Uterus (tissue), 4 donors: ENCODE results near the gene MLLT10. TPM values are rescaled to one million over a fixed set of nuclear protein-coding genes. Genes with fewer than 3 reads are reported as not detected.

ENCODE experiments used
- DNase-seq, 2 donors: peaks; one replicate each; pipeline ENCODE4 v3.0.0-alpha.2; 2019 to 2020
- H3K27ac ChIP-seq, 2 donors: fragments of 200-600 bp; sonication (generic); 1 replicate in 1 of 2; 2 replicates in 1 of 2; pipeline ENCODE4 v1.5.1; 2016 to 2018
- H3K27me3 ChIP-seq, 2 donors: fragments of 200-600 bp; sonication (generic); one replicate each; pipeline ENCODE4 v1.5.1; 2018 to 2019; ENCODE audit warnings: control low read depth in 1 of 2
- H3K36me3 ChIP-seq, 2 donors: fragments of 200-600 bp; sonication (generic); one replicate each; pipeline ENCODE4 v1.5.1; 2019; ENCODE audit warnings: control low read depth in 1 of 2
- H3K4me1 ChIP-seq, 2 donors: fragments of 200-600 bp; sonication (generic); one replicate each; pipeline ENCODE4 v1.5.1; 2018 to 2019; ENCODE audit warnings: control low read depth in 1 of 2
- H3K4me3 ChIP-seq, 2 donors: fragments of 200-600 bp; sonication (generic); 1 replicate in 1 of 2; 2 replicates in 1 of 2; pipeline ENCODE4 v1.5.1; 2018 to 2019; ENCODE audit warnings: mild to moderate bottlenecking in 1 of 2
- H3K9me3 ChIP-seq, 2 donors: fragments of 200-600 bp; sonication (generic); one replicate each; pipeline ENCODE4 v1.5.1; 2019; ENCODE audit warnings: control low read depth in 1 of 2
- CTCF ChIP-seq, 4 experiments: fragments of 200-600 bp in 2 of 4; fragments of 450-650 bp in 2 of 4; sonication (generic) in 2 of 4; IDR thresholded peaks; one replicate each; pipeline ENCODE4 v1.5.1; 2016 to 2019; ENCODE audit warnings: antibody characterized with exemption in 4 of 4, mild to moderate bottlenecking in 2 of 4, moderate library complexity in 1 of 4
- POLR2A ChIP-seq, 2 donors: fragments of 450-650 bp; IDR thresholded peaks; one replicate each; pipeline ENCODE4 v1.6.1; 2016; ENCODE audit warnings: antibody characterized with exemption in 2 of 2, mild to moderate bottlenecking in 1 of 2, moderate library complexity in 1 of 2
- intact Hi-C: fragments of 100-400 bp; cut with DNase I; formaldehyde crosslinking; loops from one replicate; pipeline ENCODE4 v1.15.1; 2023; ENCODE audit warnings: low total_unique reads
- total RNA-seq, 4 donors: library from RNA; depleted of rRNA in 3 of 4; stranded (reverse); fragments of >200 nt in 3 of 4; gene quantifications; one replicate each; pipeline versions ENCODE4 v1.1.0 to v1.2.4, GENCODE V29; 2014 to 2023
- donor health status: DM: yes; HTN: yes; CAD: no.

Gene MLLT10
- total RNA-seq, 4 donors from 2014 or later: 34.1 to 71.2 (median 59.8) TPM

GRCh38 chr10:21501731-21502347, 32.2 kb upstream of the MLLT10 start:
- H3K27ac ChIP-seq: no peak overlapping the region
- intact Hi-C loops: loop anchor here (5.0 kb wide), 1 partner anchor 235 kb away; no protein-coding TSS in a partner anchor
- DNase-seq: no peak
- H3K4me3 ChIP-seq: no peak overlapping the region
- no peaks in the 10 kb centered on the region for H3K27me3 ChIP-seq
- no peaks in the 10 kb centered on the region for H3K9me3 ChIP-seq
- H3K4me1 ChIP-seq: no peaks in the 10 kb centered on the region
- H3K36me3 ChIP-seq: no peaks in the 10 kb centered on the region
- TF ChIP-seq POLR2A (IDR thresholded peaks at IDR 0.05) (no peak), CTCF (IDR thresholded peaks at IDR 0.05) (no peak)

DNA sequence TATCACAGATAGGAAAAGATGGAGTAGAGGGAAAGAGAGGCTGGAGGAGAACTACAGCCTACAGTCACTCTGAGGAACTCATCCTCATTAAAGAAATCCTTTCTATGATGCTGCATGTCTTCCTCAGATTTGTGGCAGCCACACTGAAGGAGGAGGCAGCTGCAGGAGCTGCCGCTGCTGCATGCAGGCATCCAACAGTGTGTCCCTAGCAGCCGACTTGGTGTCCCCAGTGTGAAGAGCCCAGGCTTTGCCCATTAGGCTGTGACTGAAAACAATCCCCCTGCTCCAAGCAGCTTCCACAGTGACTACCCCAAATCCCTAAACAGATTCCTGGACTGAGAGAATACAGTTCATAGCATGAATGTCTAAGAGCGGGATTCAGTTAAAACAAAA, 31.7 kb upstream of the MLLT10 start:
- H3K9me3 ChIP-seq: no peaks in the 10 kb centered on the region
- no peak overlapping the region for H3K4me3 ChIP-seq
- no peak overlapping the region for H3K27ac ChIP-seq
- H3K27me3 ChIP-seq: no peaks in the 10 kb centered on the region
- H3K4me1 ChIP-seq: no peaks in the 10 kb centered on the region
- intact Hi-C loops: loop anchor here (5.0 kb wide), 1 partner anchor 235 kb away; no protein-coding TSS in a partner anchor
- DNase-seq: no peak
- no peaks in the 10 kb centered on the region for H3K36me3 ChIP-seq
- TF ChIP-seq POLR2A (IDR thresholded peaks at IDR 0.05): no peak
- TF ChIP-seq CTCF (IDR thresholded peaks at IDR 0.05): no peak

GRCh38 chr10:21503542-21503941, 30.5 kb upstream of the MLLT10 start:
- no peaks in the 10 kb centered on the region for H3K36me3 ChIP-seq
- no peak for DNase-seq
- H3K4me1 ChIP-seq: no peaks in the 10 kb centered on the region
- H3K9me3 ChIP-seq: no peaks in the 10 kb centered on the region
- H3K4me3 ChIP-seq: no peak overlapping the region
- intact Hi-C loops: loop anchor here (5.0 kb wide), 1 partner anchor 234 kb away; no protein-coding TSS in a partner anchor
- no peaks in the 10 kb centered on the region for H3K27me3 ChIP-seq
- TF ChIP-seq CTCF (IDR thresholded peaks at IDR 0.05) (no peak), POLR2A (IDR thresholded peaks at IDR 0.05) (no peak)
- no peak overlapping the region for H3K27ac ChIP-seq

- Histone ChIP-seq H3K4me3 (no peak overlapping the region), H3K27ac (no peak overlapping the region), H3K4me1 (no peaks in the 10 kb centered on the region), H3K36me3 (no peaks in the 10 kb centered on the region), H3K9me3 (no peaks in the 10 kb centered on the region), H3K27me3 (no peaks in the 10 kb centered on the region)
- intact Hi-C loops: no loop called here
- no peak for TF ChIP-seq POLR2A (IDR thresholded peaks at IDR 0.05)
- TF ChIP-seq CTCF (IDR thresholded peaks at IDR 0.05): no peak
- no peak for DNase-seq
Observed at GRCh38 chr10:21505711-21506278, 28.2 kb upstream of the MLLT10 start.

DNA sequence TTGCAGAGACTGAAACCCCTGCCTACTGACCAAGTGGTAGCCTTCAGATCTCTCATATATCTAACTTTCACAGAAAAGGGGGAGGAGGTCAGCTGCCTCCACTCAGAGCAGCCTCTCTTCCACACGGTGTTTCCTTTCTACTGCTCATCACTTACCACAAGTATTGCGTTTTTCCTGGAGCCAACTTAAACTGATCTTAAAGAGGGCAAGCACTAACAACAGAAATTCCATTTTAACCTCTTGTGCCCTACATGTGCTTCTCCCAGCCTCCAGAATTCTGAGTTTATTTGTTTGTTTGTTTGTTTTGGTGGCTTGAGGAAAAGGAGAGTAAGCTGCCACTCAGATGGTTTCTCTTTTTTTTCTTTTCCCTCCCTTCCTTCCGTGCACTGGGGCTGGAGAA, 27.7 kb upstream of the MLLT10 start:
- intact Hi-C loops: no loop called here
- H3K9me3 ChIP-seq: no peaks in the 10 kb centered on the region
- no peaks in the 10 kb centered on the region for H3K27me3 ChIP-seq
- TF ChIP-seq POLR2A (IDR thresholded peaks at IDR 0.05): no peak
- TF ChIP-seq CTCF (IDR thresholded peaks at IDR 0.05): no peak
- H3K4me1 ChIP-seq: no peaks in the 10 kb centered on the region
- no peak overlapping the region for H3K27ac ChIP-seq
- H3K36me3 ChIP-seq: no peaks in the 10 kb centered on the region
- no peak for DNase-seq
- no peak overlapping the region for H3K4me3 ChIP-seq
